Testis (tissue), 2 donors: Measurements from ENCODE around the gene VGLL4.

Source experiments
- POLR2A ChIP-seq: fragments of 450-650 bp; IDR thresholded peaks from one replicate; pipeline ENCODE4 v1.6.1; 2017; ENCODE audit warnings: antibody characterized with exemption, mild to moderate bottlenecking, moderate library complexity
- TF ChIP-seq, protein P1 (sequence below), 3 experiments: fragments of 450-650 bp in 2 of 3; fragments of 200-600 bp in 1 of 3; sonication (generic) in 1 of 3; IDR thresholded peaks; one replicate each; pipeline ENCODE4 v1.5.1; 2016 to 2019; ENCODE audit warnings: antibody characterized with exemption in 3 of 3, mild to moderate bottlenecking in 2 of 3, moderate library complexity in 1 of 3

DNA sequence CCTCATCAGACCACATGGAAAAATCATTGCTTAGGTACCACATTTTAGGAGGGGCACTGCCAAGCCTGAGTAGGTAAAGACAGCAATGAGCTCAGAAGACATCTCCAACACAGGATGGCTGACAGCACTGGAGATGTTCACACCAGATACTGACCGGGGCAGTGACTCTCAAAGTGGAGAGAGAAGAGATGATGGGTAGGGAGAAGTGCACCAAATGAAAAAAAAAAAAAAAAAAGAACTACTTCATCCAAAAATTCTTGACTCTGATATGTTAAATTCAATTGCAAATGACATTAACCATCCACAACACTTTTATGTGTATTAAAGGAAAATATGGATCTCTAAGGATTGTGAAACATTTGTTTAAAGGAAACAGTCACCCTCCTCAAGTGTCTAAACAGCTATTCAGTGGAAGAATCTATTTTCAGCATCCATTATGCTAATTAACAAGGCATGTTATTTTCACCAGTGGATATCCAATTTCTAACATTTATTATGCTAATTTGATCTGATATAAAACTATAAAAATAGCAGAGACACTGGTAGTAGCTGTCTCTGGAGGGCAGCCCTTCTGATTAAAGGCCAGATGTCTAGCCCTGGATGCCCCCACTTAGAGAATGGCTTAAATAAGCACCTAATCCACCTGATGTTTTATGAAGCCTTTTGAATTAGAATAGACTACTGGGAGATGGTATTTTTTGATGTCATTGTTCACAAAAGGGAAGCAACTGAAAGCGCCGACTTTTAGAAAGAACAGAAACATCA is 48.2 kb upstream of the VGLL4 start:
- TF ChIP-seq, protein P1, sequence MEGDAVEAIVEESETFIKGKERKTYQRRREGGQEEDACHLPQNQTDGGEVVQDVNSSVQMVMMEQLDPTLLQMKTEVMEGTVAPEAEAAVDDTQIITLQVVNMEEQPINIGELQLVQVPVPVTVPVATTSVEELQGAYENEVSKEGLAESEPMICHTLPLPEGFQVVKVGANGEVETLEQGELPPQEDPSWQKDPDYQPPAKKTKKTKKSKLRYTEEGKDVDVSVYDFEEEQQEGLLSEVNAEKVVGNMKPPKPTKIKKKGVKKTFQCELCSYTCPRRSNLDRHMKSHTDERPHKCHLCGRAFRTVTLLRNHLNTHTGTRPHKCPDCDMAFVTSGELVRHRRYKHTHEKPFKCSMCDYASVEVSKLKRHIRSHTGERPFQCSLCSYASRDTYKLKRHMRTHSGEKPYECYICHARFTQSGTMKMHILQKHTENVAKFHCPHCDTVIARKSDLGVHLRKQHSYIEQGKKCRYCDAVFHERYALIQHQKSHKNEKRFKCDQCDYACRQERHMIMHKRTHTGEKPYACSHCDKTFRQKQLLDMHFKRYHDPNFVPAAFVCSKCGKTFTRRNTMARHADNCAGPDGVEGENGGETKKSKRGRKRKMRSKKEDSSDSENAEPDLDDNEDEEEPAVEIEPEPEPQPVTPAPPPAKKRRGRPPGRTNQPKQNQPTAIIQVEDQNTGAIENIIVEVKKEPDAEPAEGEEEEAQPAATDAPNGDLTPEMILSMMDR (IDR thresholded peaks at IDR 0.05) = no peak
- TF ChIP-seq POLR2A = no peak
